HepG2 (cell line): ENCODE measurements around the gene TIMP3. TPM values are rescaled to one million over a fixed set of nuclear protein-coding genes. Genes with fewer than 3 reads are reported as not detected.

ENCODE experiments used
- ATAC-seq: fragments of 200-7000 bp; cut with Tn5 transposase; 3 replicates; pipeline ENCODE4 v1.9.1; 2020; ENCODE audit warnings: mild to moderate bottlenecking, moderate library complexity
- BruUV-seq: library from RNA; stranded (reverse); fragments of 400-500 nt; replicated peaks from 2 replicates; lab custom pipeline; 2021; lab: Mats Ljungman, UMichigan
- CTCF ChIA-PET: fragments of 300-600 bp; formaldehyde crosslinking; extraction: SDS; loops from one replicate; lab custom pipeline; 2021; ENCODE audit warnings: low total read pairs, inconsistent platforms, low intra/inter-chr PET ratio; lab: Yijun Ruan, JAX
- POLR2A ChIA-PET: fragments of 350-600 bp; sonication (Branson Sonifier 250); formaldehyde crosslinking; loops from one replicate; lab custom pipeline; 2020; ENCODE audit warnings: antibody characterized with exemption, inconsistent platforms; lab: Yijun Ruan, JAX
- DNase-seq: peaks from one replicate; pipeline ENCODE4 v3.0.0-alpha.2; 2015; ENCODE audit warnings: low spot score
- FAIRE-seq: peaks from 3 replicates; lab custom pipeline; 2011; peaks lifted over from hg19 to GRCh38; lab: Jason Lieb, UNC
- H2AFZ ChIP-seq: one replicate; pipeline ENCODE4 v1.6.1; 2011; ENCODE audit warnings: low read length, inconsistent platforms
- H3K27ac ChIP-seq: fragments of 300-600 bp; 3 replicates; pipeline ENCODE4 v1.8.0; 2011; ENCODE audit warnings: mixed run types, mild to moderate bottlenecking, mixed read lengths, low read length, inconsistent platforms; ENCODE audit not compliant: insufficient read depth; ENCODE audit errors: extremely low read length
- H3K27me3 ChIP-seq, 2 experiments: fragments of 200-600 bp in 1 of 2; 2 replicates in 1 of 2; 3 replicates in 1 of 2; pipeline versions ENCODE4 v1.6.0 to v1.8.0; 2011; ENCODE audit warnings: low read length in 2 of 2, mild to moderate bottlenecking in 2 of 2, moderate library complexity in 2 of 2, inconsistent platforms in 1 of 2; ENCODE audit not compliant: insufficient read depth in 2 of 2, control insufficient read depth in 1 of 2
- H3K36me3 ChIP-seq, 2 experiments: fragments of 200-600 bp in 1 of 2; replicated peaks in 1 of 2; 2 replicates in 1 of 2; 3 replicates in 1 of 2; pipeline versions ENCODE4 v1.5.1 to v1.8.0; 2011; ENCODE audit warnings: low read length in 2 of 2, inconsistent platforms in 1 of 2; ENCODE audit not compliant: insufficient read depth in 2 of 2, control insufficient read depth in 1 of 2
- H3K4me1 ChIP-seq: 2 replicates; pipeline ENCODE4 v1.5.1; 2012; ENCODE audit warnings: low read length, inconsistent platforms; ENCODE audit not compliant: insufficient read depth
- H3K4me2 ChIP-seq: 2 replicates; pipeline ENCODE4 v1.6.0; 2011; ENCODE audit warnings: low read depth, low read length, inconsistent platforms
- H3K4me3 ChIP-seq, 3 experiments: fragments of 200-600 bp in 1 of 3; sonication (generic), shearing (Covaris generic) in 1 of 3; replicated peaks in 1 of 3; 2 replicates each; pipeline ENCODE4 v1.5.1; 2011 to 2016; ENCODE audit warnings: low read length in 3 of 3, inconsistent platforms in 2 of 3, low read depth in 2 of 3, mild to moderate bottlenecking in 2 of 3, control low read depth in 1 of 3, mixed read lengths in 1 of 3; ENCODE audit not compliant: insufficient read depth in 1 of 3
- H3K79me2 ChIP-seq: one replicate; pipeline ENCODE4 v1.6.1; 2011; ENCODE audit warnings: low read length, inconsistent platforms; ENCODE audit not compliant: insufficient read depth
- H3K9ac ChIP-seq: 2 replicates; pipeline ENCODE4 v1.6.0; 2011; ENCODE audit warnings: mild to moderate bottlenecking, low read depth, low read length, inconsistent platforms; ENCODE audit not compliant: insufficient read depth
- H3K9me3 ChIP-seq: 2 replicates; pipeline ENCODE4 v1.5.1; 2012; ENCODE audit warnings: mild to moderate bottlenecking, low read length
- H4K20me1 ChIP-seq: 2 replicates; pipeline ENCODE4 v1.6.0; 2011; ENCODE audit warnings: inconsistent platforms, mild to moderate bottlenecking, low read length, moderate library complexity; ENCODE audit not compliant: insufficient read depth
- CEBPB ChIP-seq: IDR thresholded peaks from 2 replicates; pipeline ENCODE4 v1.6.1; 2011; ENCODE audit warnings: low read depth, low read length, improper control_type of control experiment, borderline replicate concordance
- NR2F2 ChIP-seq: IDR thresholded peaks from 2 replicates; pipeline ENCODE4 v1.6.1; 2012; ENCODE audit warnings: low read depth, inconsistent platforms, borderline replicate concordance
- POLR2AphosphoS5 ChIP-seq: IDR thresholded peaks from 2 replicates; pipeline ENCODE4 v1.6.1; 2012; ENCODE audit warnings: low read depth, low read length
- RBM22 ChIP-seq: fragments of 200-400 bp; formaldehyde crosslinking; optimal IDR thresholded peaks from 2 replicates; pipeline ENCODE3; 2017; ENCODE audit warnings: mild to moderate bottlenecking, low read length, moderate library complexity
- SNAPC5 ChIP-seq: sonication (generic); formaldehyde crosslinking; IDR thresholded peaks from 2 replicates; pipeline ENCODE4 v1.8.1; 2023; ENCODE audit warnings: mild to moderate bottlenecking, missing genetic modification reagents, borderline replicate concordance
- THAP11 ChIP-seq: IDR thresholded peaks from 2 replicates; pipeline ENCODE4 v1.6.1; 2016; ENCODE audit warnings: missing biosample characterization, missing genetic modification reagents
- ZNF629 ChIP-seq: sonication (generic); formaldehyde crosslinking; conservative IDR thresholded peaks from 2 replicates; pipeline ENCODE4 v1.5.0; 2020; ENCODE audit warnings: missing genetic modification reagents
- ZNF780A ChIP-seq: sonication (generic); formaldehyde crosslinking; IDR thresholded peaks from 2 replicates; pipeline ENCODE4 v1.8.0; 2022; ENCODE audit warnings: mild to moderate bottlenecking, missing genetic modification reagents, moderate library complexity
- WGBS: methylation state at CpG from one replicate; pipeline ENCODE4 v1.1.6; 2017; ENCODE audit warnings: low lambda C conversion rate; 5-methylcytosine and 5-hydroxymethylcytosine counted together
- in situ Hi-C: cut with HindIII; loops from 2 replicates; pipeline ENCODE4 v1.10.0; 2017; ENCODE audit warnings: low pct_unique_long_range_greater_than_20kb; ENCODE audit not compliant: extremely low pct_ligation_motif_present
- intact Hi-C: fragments of 100-400 bp; cut with micrococcal nuclease; formaldehyde crosslinking; loops from one replicate; pipeline ENCODE4 v1.10.0; 2022; ENCODE audit not compliant: unreplicated experiment
- polyA plus RNA-seq, 8 experiments: library from polyadenylated mRNA; depleted of rRNA in 3 of 8; stranded (reverse) in 7 of 8; unstranded in 1 of 8; fragments of >200 nt; fragmentation: Illumina TruSeq in 4 of 8; extraction: Trizol in 4 of 8; gene quantifications; 2 replicates each; pipeline versions ENCODE4 v1.2.1 to v1.2.3, GENCODE V29; 2011 to 2016; ENCODE audit warnings: low read depth in 4 of 8, missing spikeins in 1 of 8, mixed read lengths in 1 of 8; ENCODE audit not compliant: insufficient read depth in 1 of 8
- total RNA-seq, 5 experiments: library from RNA; depleted of rRNA; stranded (reverse); fragments of >200 nt; fragmentation: Illumina TruSeq; extraction: Trizol; gene quantifications; 2 replicates each; pipeline ENCODE4 v1.2.3, GENCODE V29; 2016; ENCODE audit warnings: low read depth in 1 of 5

The TIMP3 gene
- total and polyA plus RNA-seq, 2 of the 13 experiments (the other 11 are each of a cell fraction or from before 2014, with no cell fraction given): 57.3 to 86.6 TPM

- ChIA-PET POLR2A (no interaction called here), CTCF (no interaction called here)
- Histone ChIP-seq H3K27ac (no peak overlapping the region), H3K9ac (no peak overlapping the region), H3K27me3 (no peaks in the 10 kb centered on the region), H2AFZ (no peak overlapping the region), H3K4me3 (no peak overlapping the region), H3K79me2 (no peaks in the 10 kb centered on the region), H3K36me3 (peaks cover 18 to 85% of the 10 kb centered on the region in 2 experiments), H4K20me1 (peaks cover 3% of the 10 kb centered on the region; the same call in 1 of the 2 replicates), H3K9me3 (no peaks in the 10 kb centered on the region), H3K4me1 (no peaks in the 10 kb centered on the region), H3K4me2 (no peak overlapping the region)
- in situ Hi-C loops (no loop called here), intact Hi-C loops (no loop called here)
- BruUV-seq: no TSS peak
- DNase-seq: no peak
- no peak for TF ChIP-seq THAP11 (CRISPR knock-in tag)
- peak; percentile 14 for TF ChIP-seq RBM22
- TF ChIP-seq NR2F2: no peak
- WGBS: 97% methylated on average over 14 of the region's 14 CpGs
- ATAC-seq: no peak
- no peak for FAIRE-seq
Measured at GRCh38 chr22:32854351-32854804, 52.9 kb downstream of the TIMP3 start.

GRCh38 chr22:32855045-32855756 lies 53.7 kb downstream of the TIMP3 start:
- intact Hi-C loops: no loop called here
- Histone ChIP-seq H3K4me3 (no peak overlapping the region), H3K9ac (no peak overlapping the region), H3K79me2 (no peaks in the 10 kb centered on the region), H3K27me3 (no peaks in the 10 kb centered on the region), H3K36me3 (peaks cover 18 to 84% of the 10 kb centered on the region in 2 experiments), H3K4me2 (no peak overlapping the region), H3K27ac (no peak overlapping the region), H2AFZ (no peak overlapping the region), H3K4me1 (no peaks in the 10 kb centered on the region), H3K9me3 (no peaks in the 10 kb centered on the region), H4K20me1 (peaks cover 3% of the 10 kb centered on the region; the same call in 1 of the 2 replicates)
- in situ Hi-C loops: no loop called here
- ATAC-seq (no peak), FAIRE-seq (no peak), DNase-seq (no peak)
- BruUV-seq: no TSS peak
- CTCF ChIA-PET: no interaction called here
- POLR2A ChIA-PET: no interaction called here
- TF ChIP-seq ZNF780A (CRISPR knock-in tag) (no peak), POLR2AphosphoS5 (peak; percentile 13; the same call in 1 of the 2 replicates), CEBPB (peak; percentile 75), ZNF629 (CRISPR knock-in tag) (peak; percentile 81), SNAPC5 (no peak)
- 93% methylated on average over 8 of the region's 8 CpGs for WGBS
